ENCODE measurements around the gene PLCB3.

DNA sequence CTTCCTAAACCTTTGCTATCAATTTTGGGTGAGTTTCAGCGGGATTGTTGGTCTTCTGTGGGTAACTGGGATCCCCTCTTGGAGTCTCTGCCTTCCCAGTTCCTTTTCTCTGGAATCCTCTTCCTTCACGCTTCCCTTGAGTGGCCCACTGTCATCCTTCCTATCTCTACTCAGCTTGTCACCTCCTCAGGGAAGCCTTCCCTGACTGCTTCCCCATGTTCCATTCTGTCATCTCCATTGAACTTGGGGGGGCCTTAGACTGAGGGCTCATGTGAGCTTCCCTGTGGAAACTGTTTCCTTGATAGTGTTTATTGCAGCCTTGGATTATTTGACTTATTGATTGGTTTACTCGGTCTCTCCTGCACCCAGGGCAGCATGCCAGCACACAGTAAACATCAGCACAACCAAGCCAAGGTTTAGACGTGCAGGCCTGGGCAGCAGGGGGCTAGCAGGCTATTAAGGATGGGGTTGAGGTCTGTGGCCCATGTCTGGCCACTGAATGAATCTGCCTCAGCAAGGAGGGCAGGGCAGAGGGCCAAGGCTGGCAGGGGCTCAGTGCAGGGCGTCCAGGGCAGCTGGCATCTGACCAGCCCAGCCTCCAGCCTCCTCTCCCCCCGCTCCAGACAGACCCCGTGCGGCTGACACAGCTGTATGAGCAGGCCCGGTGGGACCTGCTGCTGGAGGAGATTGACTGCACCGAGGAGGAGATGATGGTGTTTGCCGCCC lies 32.5 kb upstream of the PLCB3 start:
- TF ChIP-seq, protein P1, sequence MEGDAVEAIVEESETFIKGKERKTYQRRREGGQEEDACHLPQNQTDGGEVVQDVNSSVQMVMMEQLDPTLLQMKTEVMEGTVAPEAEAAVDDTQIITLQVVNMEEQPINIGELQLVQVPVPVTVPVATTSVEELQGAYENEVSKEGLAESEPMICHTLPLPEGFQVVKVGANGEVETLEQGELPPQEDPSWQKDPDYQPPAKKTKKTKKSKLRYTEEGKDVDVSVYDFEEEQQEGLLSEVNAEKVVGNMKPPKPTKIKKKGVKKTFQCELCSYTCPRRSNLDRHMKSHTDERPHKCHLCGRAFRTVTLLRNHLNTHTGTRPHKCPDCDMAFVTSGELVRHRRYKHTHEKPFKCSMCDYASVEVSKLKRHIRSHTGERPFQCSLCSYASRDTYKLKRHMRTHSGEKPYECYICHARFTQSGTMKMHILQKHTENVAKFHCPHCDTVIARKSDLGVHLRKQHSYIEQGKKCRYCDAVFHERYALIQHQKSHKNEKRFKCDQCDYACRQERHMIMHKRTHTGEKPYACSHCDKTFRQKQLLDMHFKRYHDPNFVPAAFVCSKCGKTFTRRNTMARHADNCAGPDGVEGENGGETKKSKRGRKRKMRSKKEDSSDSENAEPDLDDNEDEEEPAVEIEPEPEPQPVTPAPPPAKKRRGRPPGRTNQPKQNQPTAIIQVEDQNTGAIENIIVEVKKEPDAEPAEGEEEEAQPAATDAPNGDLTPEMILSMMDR (IDR thresholded peaks at IDR 0.05; ENCODE audit: low read depth, low read length) = no peak
- TF ChIP-seq EZH2phosphoT487 (IDR thresholded peaks at IDR 0.05; ENCODE audit: low read depth) = no peak

Measured in OCI-LY3 (cell line).